ENCODE data around the gene WDR70.
"Not testable (repeated sequence)": the region's sequence is repeated elsewhere in the genome, so short reads cannot be mapped to it uniquely, and the experiment has no call there.

WDR70 gene

GRCh38 chr5:37517686-37518085 lies 138.6 kb downstream of the WDR70 start:
- no peak for DNase-seq (ENCODE audit: low spot score)

GRCh38 chr5:37518356-37518755 lies 139.2 kb downstream of the WDR70 start:
- DNase-seq (ENCODE audit: low spot score): not testable (repeated sequence)

- DNase-seq (ENCODE audit: low spot score): no peak
Measured at GRCh38 chr5:37519304-37519703, 140.2 kb downstream of the WDR70 start.

- DNase-seq (ENCODE audit: low spot score): no peak
Measured at GRCh38 chr5:37519807-37520206, 140.7 kb downstream of the WDR70 start.

- DNase-seq (ENCODE audit: low spot score): no peak
Measured at GRCh38 chr5:37520811-37521210, 141.7 kb downstream of the WDR70 start.

- no peak for DNase-seq (ENCODE audit: low spot score)
Measured at GRCh38 chr5:37532976-37533740, 154.0 kb downstream of the WDR70 start.

- DNase-seq (ENCODE audit: low spot score): no peak
Measured at GRCh38 chr5:37533851-37534250, 154.7 kb downstream of the WDR70 start.

- no peak for DNase-seq (ENCODE audit: low spot score)
Measured at GRCh38 chr5:37539459-37539858, 160.3 kb downstream of the WDR70 start.

- DNase-seq (ENCODE audit: low spot score): no peak
Measured at GRCh38 chr5:37543216-37543615, 164.1 kb downstream of the WDR70 start.

- no peak for DNase-seq (ENCODE audit: low spot score)
Measured at GRCh38 chr5:37549411-37549810, 170.3 kb downstream of the WDR70 start.

GRCh38 chr5:37552161-37552560 lies 173.0 kb downstream of the WDR70 start:
- no peak for DNase-seq (ENCODE audit: low spot score)

- DNase-seq (ENCODE audit: low spot score): no peak
Measured at GRCh38 chr5:37552770-37553719, 173.9 kb downstream of the WDR70 start.

- no peak for DNase-seq (ENCODE audit: low spot score)
Measured at GRCh38 chr5:37553720-37554404, 174.7 kb downstream of the WDR70 start.

GRCh38 chr5:37554405-37554739 lies 175.3 kb downstream of the WDR70 start:
- no peak for DNase-seq (ENCODE audit: low spot score)

- no peak for DNase-seq (ENCODE audit: low spot score)
Measured at GRCh38 chr5:37554938-37555337, 175.8 kb downstream of the WDR70 start.

- DNase-seq (ENCODE audit: low spot score): no peak
Measured at GRCh38 chr5:37557734-37558293, 178.7 kb downstream of the WDR70 start.

- DNase-seq (ENCODE audit: low spot score): no peak
Measured at GRCh38 chr5:37565062-37565670, 186.0 kb downstream of the WDR70 start.

- DNase-seq (ENCODE audit: low spot score): no peak
Measured at GRCh38 chr5:37567566-37567965, 188.4 kb downstream of the WDR70 start.

- DNase-seq (ENCODE audit: low spot score): no peak
Measured at GRCh38 chr5:37568018-37568753, 189.1 kb downstream of the WDR70 start.

- no peak for DNase-seq (ENCODE audit: low spot score)
Measured at GRCh38 chr5:37568893-37569292, 189.8 kb downstream of the WDR70 start.

GRCh38 chr5:37569466-37569865 lies 190.3 kb downstream of the WDR70 start:
- DNase-seq (ENCODE audit: low spot score): no peak

Measured in putamen (tissue), 1 donor.